Retinal pigment epithelial cell (primary cell): ENCODE data around the gene DYRK3.

Experiments used
- DNase-seq: peaks from one replicate; pipeline ENCODE4 v3.0.0-alpha.2; 2010; ENCODE audit warnings: low read depth
- H3K4me3 ChIP-seq: 2 replicates; pipeline ENCODE4 v1.5.1; 2011; ENCODE audit warnings: mild to moderate bottlenecking, low read length, control low read depth, moderate library complexity
- CTCF ChIP-seq: conservative IDR thresholded peaks from 2 replicates; pipeline ENCODE4 v1.5.1; 2011; ENCODE audit warnings: low read depth, low read length, control low read depth, inconsistent platforms

DYRK3 gene

GRCh38 chr1:206635080-206635977, at the start of gene DYRK3:
Gene DYRK3, plus strand, starts transcription at chr1:206635536. Its CDS starts 168 bp downstream, at chr1:206635704.
- peak within 1 kb of the TSS; percentile 86 for H3K4me3 ChIP-seq
- TF ChIP-seq CTCF = no peak
- DNase-seq = peak; percentile 74

GRCh38 chr1:206586501-206587445, 48.6 kb upstream of the DYRK3 start:
- no peak for TF ChIP-seq CTCF
- DNase-seq = no peak
- H3K4me3 ChIP-seq = no peak overlapping the region

- no peak for TF ChIP-seq CTCF
Observed at GRCh38 chr1:206587904-206588303, 47.4 kb upstream of the DYRK3 start.

GRCh38 chr1:206588492-206588891, 46.8 kb upstream of the DYRK3 start:
- DNase-seq = no peak
- no peak overlapping the region for H3K4me3 ChIP-seq
- TF ChIP-seq CTCF = no peak

More at GRCh38 chr1:206587904-206588303, 47.4 kb upstream of the DYRK3 start:
- H3K4me3 ChIP-seq = no peak overlapping the region
- no peak for DNase-seq

GRCh38 chr1:206589206-206589605, 46.1 kb upstream of the DYRK3 start:
- TF ChIP-seq CTCF = no peak
- DNase-seq = no peak
- H3K4me3 ChIP-seq = no peak overlapping the region

- H3K4me3 ChIP-seq = no peak overlapping the region
- TF ChIP-seq CTCF = peak; percentile 53
- DNase-seq = no peak
Observed at GRCh38 chr1:206590025-206590758, 45.1 kb upstream of the DYRK3 start.
